ENCODE data around the gene GSDME.

GRCh38 chr7:24762771-24763170 lies 5.5 kb upstream of the GSDME start:
- TF ChIP-seq CTCF (IDR thresholded peaks at IDR 0.05; ENCODE audit: low read length) (no peak), EZH2 (optimal IDR thresholded peaks at IDR 0.05; ENCODE audit: low read depth, low read length) (no peak), EZH2phosphoT487 (IDR thresholded peaks at IDR 0.05; ENCODE audit: low read length) (no peak)

Data from MM.1S (cell line).